HG03064 (cell line): Measurements from ENCODE around the gene FTO.

Source experiments
- ATAC-seq: cut with Tn5 transposase; IDR thresholded peaks from one replicate; pipeline ENCODE4 v1.9.1; 2021; ENCODE audit warnings: low read depth; ENCODE audit not compliant: unreplicated experiment

Gene FTO

GRCh38 chr16:54031107-54031760 lies 327.3 kb downstream of the FTO start:
- ATAC-seq: no peak

- ATAC-seq: no peak
These were observed 329.8 kb downstream of the FTO start for GRCh38 chr16:54033747-54034146.

- ATAC-seq: no peak
These were observed 330.7 kb downstream of the FTO start for GRCh38 chr16:54034684-54035083.

- no peak for ATAC-seq
These were observed 336.5 kb downstream of the FTO start for GRCh38 chr16:54040480-54040879.

GRCh38 chr16:54040975-54041374 lies 337.0 kb downstream of the FTO start:
- ATAC-seq: no peak

GRCh38 chr16:54048586-54049495 lies 344.9 kb downstream of the FTO start:
- ATAC-seq: no peak

- ATAC-seq: no peak
These were observed 345.9 kb downstream of the FTO start for GRCh38 chr16:54049591-54050458.

- ATAC-seq: no peak
These were observed 346.7 kb downstream of the FTO start for GRCh38 chr16:54050459-54051210.

GRCh38 chr16:54051821-54052220 lies 347.9 kb downstream of the FTO start:
- no peak for ATAC-seq

- no peak for ATAC-seq
These were observed 348.3 kb downstream of the FTO start for GRCh38 chr16:54052271-54052670.

- no peak for ATAC-seq
These were observed 350.2 kb downstream of the FTO start for GRCh38 chr16:54053891-54054820.

GRCh38 chr16:54055191-54055590 lies 351.2 kb downstream of the FTO start:
- no peak for ATAC-seq

- no peak for ATAC-seq
These were observed 351.9 kb downstream of the FTO start for GRCh38 chr16:54055864-54056263.

- ATAC-seq: no peak
These were observed 353.0 kb downstream of the FTO start for GRCh38 chr16:54056921-54057320.

GRCh38 chr16:54059319-54059718 lies 355.4 kb downstream of the FTO start:
- ATAC-seq: no peak

- ATAC-seq: no peak
These were observed 356.9 kb downstream of the FTO start for GRCh38 chr16:54060599-54061421.

GRCh38 chr16:54061454-54061853 lies 357.5 kb downstream of the FTO start:
- no peak for ATAC-seq
